Neuron (in vitro differentiated cells): ENCODE measurements around the gene GRAP.

ENCODE experiments used
- H2AFZ ChIP-seq: one replicate; pipeline ENCODE4 v1.6.1; 2013; ENCODE audit warnings: low read depth, mild to moderate bottlenecking, inconsistent platforms, low read length, moderate library complexity
- H3K27me3 ChIP-seq: one replicate; pipeline ENCODE4 v1.6.1; 2013; ENCODE audit warnings: low read length; ENCODE audit not compliant: insufficient read depth
- H3K36me3 ChIP-seq: one replicate; pipeline ENCODE4 v1.6.1; 2013; ENCODE audit warnings: low read length; ENCODE audit not compliant: insufficient read depth
- H3K4me1 ChIP-seq: one replicate; pipeline ENCODE4 v1.6.1; 2013; ENCODE audit warnings: low read length; ENCODE audit not compliant: insufficient read depth
- H3K4me3 ChIP-seq: 2 replicates; pipeline ENCODE4 v1.5.1; 2013; ENCODE audit warnings: mild to moderate bottlenecking, low read length, moderate library complexity
- H3K9me3 ChIP-seq: one replicate; pipeline ENCODE4 v1.6.1; 2013; ENCODE audit warnings: low read length

The GRAP gene

GRCh38 chr17:18985475-18985874 lies 61.3 kb downstream of the GRAP start:
- H3K9me3 ChIP-seq: no peaks in the 10 kb centered on the region

GRCh38 chr17:18984273-18985114 lies 62.3 kb downstream of the GRAP start:
- Histone ChIP-seq H3K9me3 (no peaks in the 10 kb centered on the region), H3K36me3 (no peaks in the 10 kb centered on the region), H3K4me1 (no peaks in the 10 kb centered on the region), H3K4me3 (no peak overlapping the region), H3K27me3 (peaks cover 3% of the 10 kb centered on the region), H2AFZ (no peak overlapping the region)

More at GRCh38 chr17:18985475-18985874, 61.3 kb downstream of the GRAP start:
- H3K36me3 ChIP-seq: no peaks in the 10 kb centered on the region
- no peaks in the 10 kb centered on the region for H3K4me1 ChIP-seq
- H3K27me3 ChIP-seq: peaks cover 3% of the 10 kb centered on the region
- no peak overlapping the region for H2AFZ ChIP-seq
- H3K4me3 ChIP-seq: no peak overlapping the region

GRCh38 chr17:18981642-18982424 lies 64.9 kb downstream of the GRAP start:
- H3K4me3 ChIP-seq: no peak overlapping the region
- no peaks in the 10 kb centered on the region for H3K4me1 ChIP-seq
- H3K36me3 ChIP-seq: no peaks in the 10 kb centered on the region
- no peaks in the 10 kb centered on the region for H3K9me3 ChIP-seq
- peaks cover 3% of the 10 kb centered on the region for H3K27me3 ChIP-seq
- H2AFZ ChIP-seq: no peak overlapping the region

- Histone ChIP-seq H3K36me3 (no peaks in the 10 kb centered on the region), H3K4me1 (no peaks in the 10 kb centered on the region), H3K4me3 (no peak overlapping the region), H3K9me3 (no peaks in the 10 kb centered on the region), H2AFZ (no peak overlapping the region), H3K27me3 (peaks cover 3% of the 10 kb centered on the region)
These were observed 65.5 kb downstream of the GRAP start for GRCh38 chr17:18981335-18981641.

DNA sequence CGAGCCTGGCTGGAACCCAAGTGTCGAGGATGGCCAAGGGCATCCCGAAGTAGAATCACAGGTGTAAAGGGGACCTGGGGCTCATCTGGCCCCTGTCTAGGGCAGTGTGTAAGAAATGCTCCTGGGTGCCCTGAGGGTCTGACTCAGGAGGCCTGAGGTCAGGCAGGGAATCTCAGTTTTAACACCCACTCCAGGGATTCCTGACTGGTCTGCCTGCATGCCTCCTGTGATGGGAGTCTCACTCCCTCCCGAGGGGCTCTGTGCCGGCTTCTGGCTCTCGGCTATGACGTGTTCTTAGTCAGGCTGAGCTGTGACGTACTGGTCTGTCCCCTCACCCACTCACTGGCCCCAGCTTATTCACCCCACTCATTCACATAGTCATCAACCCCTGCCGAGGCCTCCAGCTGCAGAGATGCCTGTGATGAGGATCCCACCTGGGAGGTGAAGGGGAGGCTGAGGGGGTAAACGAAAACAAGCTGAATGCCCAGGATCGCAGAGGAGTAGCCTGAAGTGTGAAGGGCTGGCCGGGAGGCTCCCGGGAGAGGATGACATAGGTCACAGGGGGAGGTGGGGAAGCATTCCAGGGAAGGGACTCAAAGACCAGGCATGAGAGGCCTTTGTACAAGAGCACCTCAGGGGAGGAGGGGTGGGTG lies 65.9 kb downstream of the GRAP start:
- Histone ChIP-seq H3K27me3 (peaks cover 3% of the 10 kb centered on the region), H3K4me1 (no peaks in the 10 kb centered on the region), H3K4me3 (no peak overlapping the region), H3K9me3 (no peaks in the 10 kb centered on the region), H2AFZ (no peak overlapping the region), H3K36me3 (no peaks in the 10 kb centered on the region)

- Histone ChIP-seq H3K9me3 (no peaks in the 10 kb centered on the region), H3K36me3 (no peaks in the 10 kb centered on the region), H3K4me1 (no peaks in the 10 kb centered on the region), H3K4me3 (no peak overlapping the region), H3K27me3 (peaks cover 3% of the 10 kb centered on the region), H2AFZ (no peak overlapping the region)
These were observed 68.1 kb downstream of the GRAP start for GRCh38 chr17:18978655-18979054.

GRCh38 chr17:18978050-18978449 lies 68.7 kb downstream of the GRAP start:
- no peaks in the 10 kb centered on the region for H3K9me3 ChIP-seq
- H2AFZ ChIP-seq: no peak overlapping the region
- H3K4me1 ChIP-seq: no peaks in the 10 kb centered on the region
- H3K27me3 ChIP-seq: peaks cover 3% of the 10 kb centered on the region
- H3K36me3 ChIP-seq: no peaks in the 10 kb centered on the region
- H3K4me3 ChIP-seq: no peak overlapping the region

DNA sequence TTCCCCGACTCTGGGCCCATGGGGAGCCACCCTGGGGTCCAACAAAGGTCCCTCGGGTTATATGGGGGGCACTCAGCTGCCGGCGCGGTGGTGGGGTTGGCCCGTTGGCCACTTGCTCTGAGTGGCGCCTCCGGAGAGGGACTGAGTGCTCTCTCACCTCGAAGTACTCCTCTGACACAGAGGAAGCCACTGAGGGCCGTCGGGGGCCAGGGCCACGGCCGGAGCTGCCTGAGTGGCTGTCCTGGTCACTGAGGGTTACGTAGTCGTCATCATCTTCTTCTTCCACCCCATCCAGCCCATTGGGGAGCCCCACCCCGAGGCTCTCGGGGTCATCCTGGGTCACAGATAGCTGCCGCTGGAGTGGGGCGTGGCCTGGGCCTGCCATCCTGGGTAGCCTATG lies 69.1 kb downstream of the GRAP start:
- H3K4me3 ChIP-seq: no peak overlapping the region
- H3K4me1 ChIP-seq: no peaks in the 10 kb centered on the region
- no peak overlapping the region for H2AFZ ChIP-seq
- H3K9me3 ChIP-seq: no peaks in the 10 kb centered on the region
- H3K36me3 ChIP-seq: no peaks in the 10 kb centered on the region
- peaks cover 3% of the 10 kb centered on the region for H3K27me3 ChIP-seq

DNA sequence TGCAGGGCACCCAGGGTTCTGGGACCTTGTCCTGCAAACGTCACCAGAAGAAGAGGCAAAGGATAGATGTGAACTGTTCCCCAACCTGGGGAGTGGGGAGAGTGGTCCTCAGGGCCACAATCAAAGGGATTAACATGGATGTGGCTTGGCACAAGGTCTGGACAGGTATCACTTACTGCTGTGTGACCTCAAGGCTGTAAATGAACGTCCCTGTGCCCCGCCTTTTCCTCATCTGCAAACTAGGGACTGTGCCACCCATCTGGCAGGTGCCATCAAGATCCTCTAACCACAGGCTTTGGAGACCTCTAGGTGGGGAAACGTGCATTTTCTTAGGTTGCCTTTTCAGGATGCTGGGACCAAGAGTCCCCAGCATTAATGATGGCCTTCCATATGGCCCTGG lies 69.7 kb downstream of the GRAP start:
- Histone ChIP-seq H3K4me1 (no peaks in the 10 kb centered on the region), H3K36me3 (no peaks in the 10 kb centered on the region), H3K9me3 (no peaks in the 10 kb centered on the region), H3K27me3 (peaks cover 3% of the 10 kb centered on the region), H2AFZ (no peak overlapping the region), H3K4me3 (no peak overlapping the region)

DNA sequence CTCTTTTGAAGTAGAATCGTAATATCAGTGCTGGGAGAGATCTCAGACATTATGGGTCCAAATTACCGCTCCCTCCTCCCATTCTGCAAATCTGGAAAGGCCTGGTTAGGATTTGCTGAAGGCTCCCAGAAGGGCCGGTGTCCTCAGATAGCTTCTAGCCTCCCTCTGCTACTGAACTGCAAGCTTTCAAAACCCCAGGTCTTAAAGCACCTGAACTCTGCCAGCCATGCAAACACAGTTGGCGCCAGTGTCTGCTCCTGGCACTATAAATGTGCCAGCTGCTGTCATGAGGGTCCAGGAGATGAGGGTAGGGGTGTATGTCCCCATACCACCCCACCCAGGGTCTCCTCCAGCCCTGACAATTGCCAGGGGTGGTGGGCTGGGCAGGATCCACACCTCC lies 70.6 kb downstream of the GRAP start:
- H3K4me1 ChIP-seq: no peaks in the 10 kb centered on the region
- H3K4me3 ChIP-seq: no peak overlapping the region
- H3K27me3 ChIP-seq: peaks cover 3% of the 10 kb centered on the region
- H2AFZ ChIP-seq: no peak overlapping the region
- H3K36me3 ChIP-seq: no peaks in the 10 kb centered on the region
- H3K9me3 ChIP-seq: no peaks in the 10 kb centered on the region

GRCh38 chr17:18975597-18975996 lies 71.2 kb downstream of the GRAP start:
- no peaks in the 10 kb centered on the region for H3K4me1 ChIP-seq
- H3K36me3 ChIP-seq: no peaks in the 10 kb centered on the region
- H3K4me3 ChIP-seq: no peak overlapping the region
- peaks cover 3% of the 10 kb centered on the region for H3K27me3 ChIP-seq
- H2AFZ ChIP-seq: no peak overlapping the region
- H3K9me3 ChIP-seq: no peaks in the 10 kb centered on the region

DNA sequence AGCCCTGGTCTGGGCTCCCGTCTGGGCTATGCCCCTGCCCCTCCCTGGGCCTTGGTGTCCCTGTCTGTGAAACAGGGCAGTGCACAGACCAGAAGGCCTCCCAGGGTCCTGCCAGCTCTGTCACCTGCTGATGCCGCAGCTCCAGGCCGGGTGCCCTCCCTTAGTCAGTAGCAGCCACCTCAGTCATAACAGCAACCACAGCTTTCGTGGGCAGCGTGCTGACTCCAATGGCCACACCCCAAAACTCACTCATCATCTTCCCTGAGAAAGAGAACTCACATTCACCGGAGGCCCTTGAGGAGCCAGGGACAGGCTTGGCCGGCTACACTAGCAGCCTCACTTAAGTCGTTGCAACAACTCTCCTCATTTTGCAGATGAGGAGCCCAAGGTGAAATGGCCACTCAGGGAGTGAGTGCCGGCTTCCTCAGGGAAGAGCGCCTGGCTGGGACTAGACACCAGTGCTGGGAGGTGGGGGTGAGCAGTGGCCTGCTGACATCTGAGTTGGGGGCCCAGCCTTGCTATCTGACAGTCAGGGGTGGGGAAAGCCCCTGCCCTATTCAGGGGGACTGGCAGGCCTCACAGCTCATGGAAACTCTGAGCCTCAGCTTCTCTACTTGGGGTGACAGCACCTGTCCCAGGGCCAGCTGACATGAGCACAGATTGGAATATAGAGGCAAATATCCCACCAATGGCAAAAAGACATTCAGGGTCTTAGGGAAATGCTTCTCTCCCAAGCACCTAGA lies 72.2 kb downstream of the GRAP start:
- Histone ChIP-seq H3K4me1 (no peaks in the 10 kb centered on the region), H3K36me3 (no peaks in the 10 kb centered on the region), H2AFZ (no peak overlapping the region), H3K9me3 (no peaks in the 10 kb centered on the region), H3K27me3 (no peaks in the 10 kb centered on the region), H3K4me3 (no peak overlapping the region)

DNA sequence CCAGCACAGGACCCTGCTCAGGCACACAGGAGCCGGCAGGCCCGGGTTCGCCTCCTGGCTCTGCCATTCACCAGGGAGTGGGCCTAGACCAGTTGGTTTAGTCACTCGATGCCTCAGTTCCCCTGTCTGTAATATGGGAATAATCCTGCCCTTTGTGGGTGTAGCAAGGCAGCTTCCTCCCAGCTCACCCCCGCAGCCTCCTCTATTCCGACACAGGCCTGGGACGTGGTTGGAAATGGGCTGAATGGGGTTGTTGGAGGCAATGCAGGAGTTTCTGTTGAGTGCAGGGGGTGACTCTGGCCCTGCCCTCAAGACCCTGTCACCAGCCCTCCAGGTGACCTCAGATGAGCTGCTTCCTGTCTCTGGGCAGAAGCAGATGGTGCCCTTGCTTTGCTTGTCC lies 75.0 kb downstream of the GRAP start:
- H3K4me3 ChIP-seq: no peak overlapping the region
- no peak overlapping the region for H2AFZ ChIP-seq
- no peaks in the 10 kb centered on the region for H3K27me3 ChIP-seq
- H3K36me3 ChIP-seq: no peaks in the 10 kb centered on the region
- H3K9me3 ChIP-seq: no peaks in the 10 kb centered on the region
- H3K4me1 ChIP-seq: peaks cover 8% of the 10 kb centered on the region
